Prostate gland (tissue), 2 donors: Measurements from ENCODE around the gene PTPRA. TPM values are rescaled to one million over a fixed set of nuclear protein-coding genes. Genes with fewer than 3 reads are reported as not detected.

Source experiments
- DNase-seq: peaks from one replicate; pipeline ENCODE4 v3.0.0-alpha.2; 2019; ENCODE audit warnings: low spot score
- H3K27ac ChIP-seq, 2 donors: fragments of 200-600 bp; sonication (generic); 2 replicates each; pipeline ENCODE4 v1.5.1; 2017 to 2019
- H3K27me3 ChIP-seq: fragments of 200-600 bp; sonication (generic); replicated peaks from 2 replicates; pipeline ENCODE4 v1.5.1; 2019; ENCODE audit not compliant: insufficient read depth
- H3K36me3 ChIP-seq, 2 donors: fragments of 200-600 bp; sonication (generic); 1 replicate in 1 of 2; 2 replicates in 1 of 2; pipeline versions ENCODE4 v1.5.1 to v1.8.1; 2017 to 2019
- H3K4me1 ChIP-seq: fragments of 200-600 bp; sonication (generic); replicated peaks from 2 replicates; pipeline ENCODE4 v1.5.1; 2019
- H3K4me3 ChIP-seq, 2 donors: fragments of 200-600 bp; sonication (generic); 2 replicates each; pipeline ENCODE4 v1.5.1; 2017 to 2019
- H3K9me3 ChIP-seq: fragments of 200-600 bp; sonication (generic); 2 replicates; pipeline ENCODE4 v1.5.1; 2017
- POLR2A ChIP-seq: fragments of 450-650 bp; IDR thresholded peaks from one replicate; pipeline ENCODE4 v1.6.1; 2016; ENCODE audit warnings: antibody characterized with exemption, mild to moderate bottlenecking
- POLR2AphosphoS5 ChIP-seq: sonication (generic); formaldehyde crosslinking; IDR thresholded peaks from one replicate; pipeline ENCODE4 v1.6.1; 2017; ENCODE audit warnings: antibody characterized with exemption
- WGBS: methylation state at CpG from one replicate; pipeline ENCODE4 v1.1.5; 2018; 5-methylcytosine and 5-hydroxymethylcytosine counted together
- intact Hi-C: fragments of 100-400 bp; cut with DNase I; formaldehyde crosslinking; loops from one replicate; pipeline ENCODE4 v1.14.2; 2022
- total RNA-seq, 2 donors: library from RNA; depleted of rRNA; stranded (reverse); fragments of >200 nt; gene quantifications; one replicate each; pipeline ENCODE4 v1.1.0, GENCODE V29; 2016
- TF ChIP-seq, protein P1 (sequence below), 4 experiments: fragments of 200-600 bp in 2 of 4; fragments of 450-650 bp in 2 of 4; sonication (generic) in 2 of 4; IDR thresholded peaks; 1 replicate in 3 of 4; 2 replicates in 1 of 4; pipeline ENCODE4 v1.5.1; 2016 to 2019; ENCODE audit warnings: antibody characterized with exemption in 4 of 4, mild to moderate bottlenecking in 2 of 4, moderate library complexity in 2 of 4

Gene PTPRA
- total RNA-seq, 2 donors from 2014 or later = 57.7 to 83.6 TPM

GRCh38 chr20:3085571-3086072 lies 212.3 kb downstream of the PTPRA start:
- WGBS = 95% methylated on average over 6 of the region's 8 CpGs

DNA sequence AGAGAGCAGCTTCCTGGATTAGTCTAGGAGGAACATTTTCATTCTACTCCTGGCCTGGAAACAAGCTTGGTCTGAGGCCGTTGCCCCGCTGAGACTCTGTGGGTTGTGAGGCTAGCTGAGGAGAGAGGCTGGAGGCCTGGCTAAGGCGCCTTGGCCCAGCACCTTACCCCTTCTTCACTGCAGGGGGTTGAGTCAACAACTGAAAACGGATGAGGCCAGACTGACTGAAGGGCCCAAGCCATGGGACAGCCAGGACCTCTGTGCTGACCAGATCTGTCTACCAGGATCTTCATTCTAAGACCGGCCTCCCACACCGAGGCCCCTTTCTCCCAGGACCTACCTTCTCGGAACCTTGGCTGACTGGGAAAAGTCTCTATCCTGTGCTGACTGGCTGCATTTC lies 214.8 kb downstream of the PTPRA start:
- H3K27ac ChIP-seq = no peak overlapping the region
- H3K36me3 ChIP-seq = no peaks in the 10 kb centered on the region
- H3K4me3 ChIP-seq = no peak overlapping the region
- TF ChIP-seq POLR2AphosphoS5 = no peak
- TF ChIP-seq, protein P1, sequence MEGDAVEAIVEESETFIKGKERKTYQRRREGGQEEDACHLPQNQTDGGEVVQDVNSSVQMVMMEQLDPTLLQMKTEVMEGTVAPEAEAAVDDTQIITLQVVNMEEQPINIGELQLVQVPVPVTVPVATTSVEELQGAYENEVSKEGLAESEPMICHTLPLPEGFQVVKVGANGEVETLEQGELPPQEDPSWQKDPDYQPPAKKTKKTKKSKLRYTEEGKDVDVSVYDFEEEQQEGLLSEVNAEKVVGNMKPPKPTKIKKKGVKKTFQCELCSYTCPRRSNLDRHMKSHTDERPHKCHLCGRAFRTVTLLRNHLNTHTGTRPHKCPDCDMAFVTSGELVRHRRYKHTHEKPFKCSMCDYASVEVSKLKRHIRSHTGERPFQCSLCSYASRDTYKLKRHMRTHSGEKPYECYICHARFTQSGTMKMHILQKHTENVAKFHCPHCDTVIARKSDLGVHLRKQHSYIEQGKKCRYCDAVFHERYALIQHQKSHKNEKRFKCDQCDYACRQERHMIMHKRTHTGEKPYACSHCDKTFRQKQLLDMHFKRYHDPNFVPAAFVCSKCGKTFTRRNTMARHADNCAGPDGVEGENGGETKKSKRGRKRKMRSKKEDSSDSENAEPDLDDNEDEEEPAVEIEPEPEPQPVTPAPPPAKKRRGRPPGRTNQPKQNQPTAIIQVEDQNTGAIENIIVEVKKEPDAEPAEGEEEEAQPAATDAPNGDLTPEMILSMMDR (IDR thresholded peaks at IDR 0.05) = no peak
- no peak for TF ChIP-seq POLR2A
- H3K4me1 ChIP-seq = no peaks in the 10 kb centered on the region
- intact Hi-C loops = no loop called here
- 87% methylated on average over 7 of the region's 7 CpGs for WGBS
- no peaks in the 10 kb centered on the region for H3K9me3 ChIP-seq
- no peaks in the 10 kb centered on the region for H3K27me3 ChIP-seq
- DNase-seq = no peak

More at GRCh38 chr20:3085571-3086072, 212.3 kb downstream of the PTPRA start:
- Histone ChIP-seq H3K4me1 (no peaks in the 10 kb centered on the region), H3K36me3 (no peaks in the 10 kb centered on the region), H3K4me3 (no peak overlapping the region), H3K9me3 (no peaks in the 10 kb centered on the region), H3K27ac (no peak overlapping the region), H3K27me3 (no peaks in the 10 kb centered on the region)
- DNase-seq = no peak
- TF ChIP-seq POLR2AphosphoS5 (no peak), POLR2A (no peak)
- TF ChIP-seq, protein P1 (IDR thresholded peaks at IDR 0.05) = no peak
- intact Hi-C loops = no loop called here

Other genes starting within 250 kb of the PTPRA start
- gene NOP56, start 220.8 kb upstream of the PTPRA start, total RNA-seq = 100 to 1,000 TPM in 1 of 2 donors, 10 to 100 TPM in 1; 50.8 to 108 TPM
- 100 to 1,000 TPM; 132 to 141 TPM for gene IDH3B, start 209.3 kb upstream of the PTPRA start, total RNA-seq
- 10 to 100 TPM; 48.9 to 58.8 TPM for gene EBF4, start 180.7 kb upstream of the PTPRA start, total RNA-seq
- 10 to 100 TPM in 1 of 2 donors, 1 to 10 TPM in 1; 7.4 to 35.5 TPM for gene CPXM1, start 72.9 kb upstream of the PTPRA start, total RNA-seq
- 1 to 10 TPM in 1 of 2 donors, not detected in 1; 4.4 TPM for gene C20orf141, start 58.5 kb upstream of the PTPRA start, total RNA-seq
- gene TMEM239, start 57.1 kb upstream of the PTPRA start, total RNA-seq = not detected
- gene PCED1A, start 32.8 kb upstream of the PTPRA start, total RNA-seq = 10 to 100 TPM; 54.8 to 58.1 TPM
- gene VPS16, start 32.7 kb upstream of the PTPRA start, total RNA-seq = 10 to 100 TPM; 27.5 to 37.3 TPM
- gene GNRH2, start 170.1 kb downstream of the PTPRA start, total RNA-seq = not detected
- 100 to 1,000 TPM in 1 of 2 donors, 10 to 100 TPM in 1; 75.8 to 129 TPM for gene MRPS26, start 172.6 kb downstream of the PTPRA start, total RNA-seq
- gene OXT, start 198.1 kb downstream of the PTPRA start, total RNA-seq = 1 to 10 TPM in 1 of 2 donors, not detected in 1; 9.8 TPM
- 1 to 10 TPM in 1 of 2 donors, not detected in 1; 3.1 TPM for gene AVP, start 211.2 kb downstream of the PTPRA start, total RNA-seq